ENCODE results near the gene PLA2G15. TPM values are rescaled to one million over a fixed set of nuclear protein-coding genes. Genes with fewer than 3 reads are reported as not detected.

Gene PLA2G15
- total RNA-seq, 1 donor from 2014 or later: 23.0 TPM

DNA sequence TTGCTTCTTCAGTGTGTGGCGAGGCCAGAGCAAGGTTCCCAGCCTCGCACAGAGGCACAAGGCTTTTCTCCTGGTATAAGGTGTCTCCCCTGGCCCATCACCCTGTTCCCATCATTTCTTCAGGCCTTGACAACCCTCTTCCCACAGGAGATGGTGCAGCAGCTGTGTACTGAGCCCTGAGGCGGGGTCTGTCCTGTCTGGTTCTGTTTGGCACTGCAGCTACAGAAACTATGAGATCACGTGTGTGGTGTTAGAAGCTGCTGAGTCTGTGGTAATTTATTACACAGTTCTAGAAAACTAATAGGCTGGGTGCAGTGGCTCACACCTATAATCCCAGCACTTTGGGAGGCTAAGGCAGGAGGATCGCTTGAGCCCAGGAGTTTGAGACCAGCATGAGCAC, 7.2 kb downstream of the PLA2G15 start:
- DNase-seq (ENCODE audit: low read depth in 2 of 2): no peak

DNA sequence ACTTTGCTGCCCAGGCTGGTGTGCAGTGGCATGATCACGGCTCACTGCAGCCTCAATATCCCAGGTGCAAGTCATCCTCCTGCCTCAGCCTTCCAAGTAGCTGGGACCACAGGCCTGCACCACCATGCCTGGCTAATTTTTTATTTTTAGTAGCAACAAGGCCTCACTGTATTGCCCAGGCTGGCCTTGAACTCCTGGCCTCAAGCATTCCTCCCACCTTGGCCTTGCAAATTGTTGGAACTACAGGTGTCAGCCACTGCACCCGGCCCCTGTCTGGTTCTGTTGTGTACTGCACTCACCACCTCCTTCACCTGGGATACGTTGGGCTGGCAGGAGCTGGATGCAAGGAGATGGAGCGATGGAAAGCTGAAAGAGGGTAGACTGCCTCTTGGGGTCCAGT, 8.5 kb downstream of the PLA2G15 start:
- no peak for DNase-seq (ENCODE audit: low read depth in 2 of 2)

GRCh38 chr16:68255712-68256111, 10.5 kb downstream of the PLA2G15 start:
- no peak for DNase-seq (ENCODE audit: low read depth in 2 of 2)

DNA sequence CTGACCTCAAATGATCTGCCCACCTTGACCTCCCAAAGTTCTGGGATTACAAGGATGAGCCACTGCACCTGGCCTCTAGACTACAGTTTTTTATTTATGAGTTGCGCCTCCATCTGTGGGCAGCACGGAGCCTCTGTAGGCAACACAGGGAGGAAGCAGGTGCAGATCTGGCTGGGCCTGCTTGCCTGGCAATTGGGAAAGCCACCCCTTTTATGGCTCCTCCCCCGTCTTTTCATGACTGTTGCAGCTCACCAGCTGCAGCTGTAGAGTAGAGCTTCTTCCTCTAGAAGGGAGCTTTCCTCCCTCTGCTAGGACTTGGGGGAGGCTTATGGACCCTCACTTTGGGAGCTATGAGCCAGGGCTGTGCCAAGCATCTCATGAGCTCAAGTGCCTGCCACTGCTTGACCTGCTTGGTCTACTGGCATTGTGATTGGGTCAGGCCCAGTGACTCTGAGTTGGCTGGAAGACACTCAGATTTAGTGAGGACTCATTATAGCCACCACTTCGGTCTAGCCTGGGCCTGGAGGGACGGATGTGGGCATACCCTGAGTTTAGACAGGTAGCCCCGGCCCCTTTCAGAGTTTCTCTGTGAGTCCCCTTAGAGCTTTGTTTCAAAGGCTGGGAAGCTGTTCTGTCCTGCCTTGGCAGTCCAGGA, 12.2 kb downstream of the PLA2G15 start:
- DNase-seq (ENCODE audit: low read depth in 2 of 2): peak in 1 of 2 donors; percentile 47

DNA sequence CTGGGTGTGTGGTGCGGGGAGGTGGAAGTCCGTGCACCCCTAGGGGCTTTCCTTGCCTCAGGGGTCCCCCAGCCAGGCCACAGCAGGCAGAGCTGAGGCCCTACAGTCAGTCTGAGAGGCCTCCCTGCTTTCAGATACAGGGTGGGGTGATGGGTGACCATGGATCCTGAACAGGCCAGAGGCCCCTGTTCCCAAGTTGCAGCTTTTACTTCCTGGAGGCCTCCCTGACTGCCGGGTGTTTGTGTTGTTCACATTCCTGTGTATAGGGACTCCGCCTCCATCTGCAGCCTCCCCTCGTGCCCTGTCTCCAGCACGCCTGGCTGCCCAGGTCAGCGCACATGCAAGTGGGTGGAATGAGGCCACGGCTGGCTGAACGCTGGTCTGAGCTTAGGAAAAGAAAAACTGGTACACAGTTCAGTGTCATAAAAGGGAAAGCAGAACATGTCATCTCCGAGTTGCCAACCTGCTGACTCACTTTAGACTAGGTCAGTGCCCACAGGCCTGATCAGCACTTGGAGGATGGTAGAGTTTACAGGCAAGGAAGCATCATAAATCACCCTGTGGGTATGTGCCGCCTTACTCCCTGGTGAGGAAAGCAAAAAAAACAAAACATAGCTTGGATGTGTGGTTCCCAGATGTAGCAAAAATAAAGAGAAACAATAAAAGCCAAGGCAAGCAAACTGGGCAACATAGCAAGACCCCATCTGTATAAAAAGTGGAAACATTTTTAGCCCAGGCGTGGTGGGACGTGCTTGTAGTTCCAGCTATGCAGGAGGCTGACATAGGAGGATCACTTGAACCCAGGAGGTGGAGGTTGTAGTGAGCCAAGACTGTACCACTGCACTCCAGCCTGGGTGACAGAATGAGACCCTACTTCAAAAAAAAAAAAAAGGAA, 13.0 kb downstream of the PLA2G15 start:
- peak; percentile 53 to 57 for DNase-seq (ENCODE audit: low read depth in 2 of 2)

- no peak for DNase-seq (ENCODE audit: low read depth in 2 of 2)
Measured at GRCh38 chr16:68259007-68259825, 14.0 kb downstream of the PLA2G15 start.

DNA sequence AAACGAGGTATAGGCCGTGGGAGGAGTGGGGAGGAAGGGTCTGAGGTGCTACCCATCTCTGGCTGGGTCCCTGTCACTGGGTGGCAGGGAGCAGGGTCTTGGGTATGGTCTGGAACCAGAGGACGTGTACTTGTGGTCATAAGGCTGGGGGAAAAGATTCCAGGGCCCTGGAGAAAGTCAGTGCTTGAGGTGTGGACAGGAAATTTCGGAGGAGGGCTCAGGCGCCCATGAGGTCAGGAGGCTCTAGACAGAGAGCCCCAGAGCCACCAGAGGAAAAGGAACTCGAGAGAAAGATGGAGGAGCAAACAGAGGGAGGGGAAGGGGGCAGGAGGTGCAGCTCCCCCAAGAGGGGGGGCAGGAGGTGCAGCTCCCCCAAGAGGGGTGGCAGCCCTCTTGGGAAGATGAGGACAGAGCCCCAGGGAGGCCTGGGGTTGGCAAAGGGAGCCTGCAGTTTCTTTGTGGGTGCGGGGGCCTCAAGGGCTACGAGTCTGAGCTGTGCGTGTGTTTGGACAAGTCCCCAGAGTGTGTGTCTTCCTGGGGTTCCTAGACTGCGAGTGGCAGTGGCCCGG, 18.5 kb downstream of the PLA2G15 start:
- DNase-seq (ENCODE audit: low read depth in 2 of 2): no peak

GRCh38 chr16:68264128-68265077, 19.2 kb downstream of the PLA2G15 start, which contains the start of gene SLC7A6:
SLC7A6 (plus strand) TSS chr16:68264526; CDS start chr16:68274727, 10,201 bp downstream.
- DNase-seq (ENCODE audit: low read depth in 2 of 2): peak; percentile 79 to 81

DNA sequence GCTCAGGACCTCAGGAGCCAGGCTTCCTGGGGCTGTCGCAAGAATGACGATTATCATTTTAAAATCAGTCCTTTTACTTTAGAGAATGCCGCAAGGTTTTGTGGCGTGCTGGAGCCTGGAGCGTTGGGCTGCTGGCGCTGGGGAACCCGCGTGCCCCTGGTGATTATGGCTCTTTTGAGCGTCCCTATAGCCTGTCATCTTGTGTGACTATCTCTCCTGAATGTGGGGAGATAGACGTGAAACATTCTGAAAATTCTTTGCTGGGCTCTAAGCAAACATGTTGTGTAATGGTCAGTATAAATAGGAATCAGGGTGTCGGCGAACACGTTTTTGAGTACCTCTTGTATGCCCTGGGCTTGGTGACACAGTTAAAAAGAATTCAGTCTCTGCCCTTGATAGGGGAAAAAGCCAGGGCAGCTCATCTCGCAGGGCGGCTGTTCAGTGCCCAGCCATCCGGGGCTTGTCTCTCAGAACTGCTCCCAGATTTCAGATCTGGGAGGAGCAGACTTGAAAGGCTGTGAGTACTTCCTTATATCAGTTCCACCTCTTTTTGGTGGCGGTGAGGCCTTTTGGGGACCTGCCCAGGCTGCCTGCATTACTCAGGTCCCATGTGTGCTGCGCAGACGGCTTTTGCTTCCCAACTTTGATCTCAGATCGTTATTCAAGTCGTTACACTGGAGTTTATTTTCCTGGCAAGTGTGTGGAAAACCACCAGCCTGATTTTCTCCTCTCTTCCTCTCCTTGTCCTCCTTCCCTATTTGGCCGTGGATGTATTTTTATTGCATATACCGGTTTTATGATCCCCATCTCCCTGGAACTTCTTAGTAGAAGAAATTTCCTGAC, 20.1 kb downstream of the PLA2G15 start:
- DNase-seq (ENCODE audit: low read depth in 2 of 2): peak; percentile 44 to 54

- DNase-seq (ENCODE audit: low read depth in 2 of 2): no peak
Measured at GRCh38 chr16:68267612-68268405, 22.6 kb downstream of the PLA2G15 start.

DNA sequence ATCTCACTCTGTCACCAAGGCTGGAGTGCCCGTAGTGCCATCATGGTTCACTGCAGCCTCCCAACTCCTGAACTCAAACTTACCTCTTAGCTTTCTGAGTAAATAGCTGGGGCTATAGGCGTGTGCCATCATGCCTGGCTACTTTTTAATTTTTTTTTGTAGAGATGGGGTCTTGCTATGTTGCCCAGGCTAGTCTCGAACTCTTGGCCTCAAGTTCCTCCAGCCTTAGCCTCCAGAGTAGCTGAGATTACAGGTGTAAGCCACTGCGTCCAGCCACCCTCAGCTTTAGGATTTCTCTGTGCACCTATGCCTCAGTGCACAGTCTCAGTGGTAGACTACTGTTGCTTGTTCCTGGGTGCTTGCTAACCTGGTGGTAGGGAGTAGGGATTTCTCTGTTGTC, 24.6 kb downstream of the PLA2G15 start:
- DNase-seq (ENCODE audit: low read depth in 2 of 2): no peak

GRCh38 chr16:68270353-68270752, 25.2 kb downstream of the PLA2G15 start:
- DNase-seq (ENCODE audit: low read depth in 2 of 2): no peak

DNA sequence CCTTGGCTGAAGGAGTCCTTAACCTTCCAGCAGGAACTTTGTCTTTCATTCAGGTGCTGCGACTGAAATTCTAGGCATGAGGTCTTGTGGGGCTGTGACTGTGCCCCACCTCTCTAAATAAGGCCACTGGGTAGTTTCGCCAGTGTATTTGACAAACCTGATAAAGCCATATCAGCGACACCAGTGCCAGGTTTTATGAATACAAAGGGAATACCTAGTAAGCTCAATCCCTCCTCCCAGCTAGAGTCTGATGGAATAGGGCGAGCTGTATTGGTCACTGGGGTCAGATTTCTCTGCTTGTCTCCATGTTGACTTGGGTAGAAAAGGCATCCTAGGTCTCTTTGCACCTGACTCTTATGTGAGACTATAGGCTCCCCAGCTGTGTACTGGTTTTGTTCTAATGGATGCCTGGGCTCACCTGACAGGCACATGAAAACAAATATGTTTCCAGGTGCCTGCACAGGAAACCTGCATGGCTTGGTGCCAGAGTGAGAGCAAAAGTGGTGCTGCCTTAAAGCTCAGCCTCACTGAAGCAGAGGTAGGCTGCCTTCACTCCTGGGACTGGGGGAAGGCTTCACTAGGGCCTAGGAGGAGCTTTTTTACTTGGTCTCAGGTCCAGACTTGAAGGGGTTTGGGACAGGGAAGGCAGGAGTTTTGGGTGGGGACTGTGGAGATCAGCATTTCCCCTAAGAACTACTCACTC, 27.5 kb downstream of the PLA2G15 start:
- DNase-seq (ENCODE audit: low read depth in 2 of 2): peak in 1 of 2 donors; percentile 20

- DNase-seq (ENCODE audit: low read depth in 2 of 2): no peak
Measured at GRCh38 chr16:68273459-68273858, 28.3 kb downstream of the PLA2G15 start.

DNA sequence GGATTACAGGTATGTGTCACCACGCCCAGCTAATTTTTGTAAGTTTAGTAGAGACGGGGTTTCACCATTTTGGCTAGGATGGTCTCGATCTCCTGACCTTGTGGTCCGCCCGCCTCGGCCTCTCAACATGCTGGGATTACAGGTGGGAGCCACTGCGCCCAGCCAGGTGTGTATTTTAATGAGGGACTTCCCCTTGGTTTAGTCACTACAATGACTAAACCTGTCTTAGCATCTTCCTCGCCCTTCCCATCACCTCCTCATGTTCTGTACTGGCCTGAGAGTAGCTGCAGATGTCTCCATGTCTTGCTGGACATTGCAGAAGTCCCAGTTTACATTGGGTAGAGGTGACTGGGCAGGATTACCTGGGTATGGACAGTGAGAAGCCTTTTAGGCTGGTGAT, 28.7 kb downstream of the PLA2G15 start:
- no peak for DNase-seq (ENCODE audit: low read depth in 2 of 2)

- no peak for DNase-seq (ENCODE audit: low read depth in 2 of 2)
Measured at GRCh38 chr16:68274441-68274840, 29.3 kb downstream of the PLA2G15 start.

DNA sequence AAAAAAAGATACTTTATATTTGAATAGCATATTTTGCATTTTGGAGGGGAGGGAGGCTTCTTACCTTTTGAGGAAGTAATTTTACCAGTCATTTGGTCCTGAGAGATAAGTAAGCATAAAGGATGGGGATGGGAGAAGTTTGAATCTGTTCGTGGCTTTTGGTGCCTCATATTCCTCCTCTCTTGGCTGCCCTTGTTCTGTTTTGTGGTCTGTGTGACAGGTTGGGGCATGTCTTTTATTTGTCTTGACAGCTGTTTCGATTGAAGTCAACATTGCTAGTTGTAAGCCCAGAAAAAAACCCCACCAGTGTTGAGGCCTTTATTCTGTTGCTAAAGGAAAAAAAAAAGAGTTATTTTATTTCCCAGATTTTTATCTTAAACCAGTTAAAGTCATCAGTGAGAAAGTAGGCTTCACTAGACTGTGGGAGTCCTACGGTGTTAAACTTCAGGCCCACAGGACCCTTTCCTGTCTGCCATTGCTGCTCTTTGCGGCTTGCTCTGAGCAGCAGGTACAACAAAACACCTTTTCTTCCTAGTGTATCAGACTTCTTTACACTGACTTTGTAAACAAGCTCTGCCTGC, 30.5 kb downstream of the PLA2G15 start:
- DNase-seq (ENCODE audit: low read depth in 2 of 2): no peak

DNA sequence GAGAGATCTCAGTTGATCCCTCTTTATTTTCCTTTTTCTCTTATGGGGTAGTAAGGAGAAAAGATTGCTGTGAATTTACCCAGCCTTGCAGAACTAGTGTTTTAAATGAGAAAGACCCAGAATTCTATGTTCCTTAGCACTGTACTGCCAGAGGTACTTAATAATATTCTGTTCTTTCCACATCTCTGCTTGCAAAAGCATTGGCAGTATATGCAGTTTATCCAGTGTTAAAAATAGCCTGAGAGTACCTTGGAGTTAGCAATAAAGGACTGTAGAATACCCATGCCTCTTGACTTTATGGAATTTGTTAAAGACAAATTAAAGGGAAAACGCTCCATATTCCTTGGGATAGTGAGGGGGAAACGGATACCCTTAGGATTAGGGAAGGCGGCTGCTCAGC, 31.1 kb downstream of the PLA2G15 start:
- no peak for DNase-seq (ENCODE audit: low read depth in 2 of 2)
